PC-9 (cell line): ENCODE data around the gene GPLD1. TPM values are rescaled to one million over a fixed set of nuclear protein-coding genes. Genes with fewer than 3 reads are reported as not detected.

Experiments used
- BruUV-seq: library from RNA; stranded (reverse); fragments of 400-500 nt; replicated peaks from 2 replicates; lab custom pipeline; 2021; lab: Mats Ljungman, UMichigan
- CTCF ChIA-PET: fragments of 300-600 bp; sonication (Branson Sonifier 250); formaldehyde crosslinking; loops from one replicate; lab custom pipeline; 2022; ENCODE audit warnings: antibody characterized with exemption; lab: Charles Lee
- POLR2A ChIA-PET: fragments of 300-600 bp; sonication (Branson Sonifier 250); formaldehyde crosslinking; loops from one replicate; lab custom pipeline; 2022; ENCODE audit warnings: antibody characterized with exemption; ENCODE audit not compliant: unreplicated experiment; lab: Charles Lee
- DNase-seq, 2 experiments: peaks; one replicate each; pipeline versions ENCODE4 v3.0.0 to v3.0.0-alpha.2; 2015 to 2022; ENCODE audit warnings: mixed read lengths in 1 of 2
- H2AFZ ChIP-seq: fragments of 200-600 bp; sonication (generic); 2 replicates; pipeline ENCODE4 v1.8.1; 2017; ENCODE audit warnings: antibody characterized with exemption
- H3F3A ChIP-seq: fragments of 200-600 bp; sonication (generic); 2 replicates; pipeline ENCODE4 v1.8.1; 2017; ENCODE audit warnings: antibody characterized with exemption, mild to moderate bottlenecking, low read depth; ENCODE audit not compliant: insufficient read depth
- H3K27ac ChIP-seq: fragments of 200-600 bp; sonication (generic); 2 replicates; pipeline ENCODE4 v1.6.1; 2016; ENCODE audit warnings: mixed run types
- H3K27me3 ChIP-seq: fragments of 200-600 bp; sonication (generic); 2 replicates; pipeline ENCODE4 v1.6.1; 2016; ENCODE audit warnings: low read depth, mixed run types; ENCODE audit not compliant: insufficient read depth
- H3K36me3 ChIP-seq: fragments of 200-600 bp; sonication (generic); 2 replicates; pipeline ENCODE4 v1.6.1; 2016; ENCODE audit warnings: low read depth, mixed run types
- H3K4me1 ChIP-seq: fragments of 200-600 bp; sonication (generic); replicated peaks from 2 replicates; pipeline ENCODE4 v1.6.1; 2016; ENCODE audit warnings: mixed run types; ENCODE audit not compliant: insufficient read depth
- H3K4me2 ChIP-seq: fragments of 200-600 bp; sonication (generic); 2 replicates; pipeline ENCODE4 v1.6.1; 2017; ENCODE audit warnings: mixed run types
- H3K4me3 ChIP-seq: fragments of 200-600 bp; sonication (generic); 2 replicates; pipeline ENCODE4 v1.6.1; 2016; ENCODE audit warnings: mixed run types
- H3K79me2 ChIP-seq: fragments of 200-600 bp; sonication (generic); 2 replicates; pipeline ENCODE4 v1.6.1; 2017; ENCODE audit warnings: low read depth, mixed run types
- H3K9me2 ChIP-seq: fragments of 200-600 bp; sonication (generic); 2 replicates; pipeline ENCODE4 v1.8.1; 2017; ENCODE audit warnings: mild to moderate bottlenecking; ENCODE audit not compliant: insufficient read depth
- H3K9me3 ChIP-seq: fragments of 200-600 bp; sonication (generic); 2 replicates; pipeline ENCODE4 v1.8.1; 2016; ENCODE audit warnings: low read depth; ENCODE audit not compliant: insufficient read depth
- H4K20me1 ChIP-seq: fragments of 200-600 bp; sonication (generic); 2 replicates; pipeline ENCODE4 v1.8.1; 2017; ENCODE audit not compliant: insufficient read depth
- EZH2 ChIP-seq: fragments of 200-600 bp; sonication (generic); IDR thresholded peaks from 2 replicates; pipeline ENCODE4 v1.8.0; 2017; ENCODE audit warnings: antibody characterized with exemption, low read depth
- intact Hi-C: fragments of 100-400 bp; cut with micrococcal nuclease; formaldehyde crosslinking; loops from one replicate; pipeline ENCODE4 v1.10.0; 2022; ENCODE audit not compliant: unreplicated experiment
- total RNA-seq: library from RNA; stranded (reverse); gene quantifications from 2 replicates; pipeline ENCODE4 v1.2.3, GENCODE V29; 2021
- TF ChIP-seq, protein P1 (sequence below): fragments of 200-600 bp; sonication (generic); conservative IDR thresholded peaks from 2 replicates; pipeline ENCODE4 v1.6.1; 2017; ENCODE audit warnings: mixed run types, antibody characterized with exemption, mild to moderate bottlenecking, moderate library complexity

GPLD1 gene
- total RNA-seq, 1 experiment from 2014 or later: 2.0 TPM

DNA sequence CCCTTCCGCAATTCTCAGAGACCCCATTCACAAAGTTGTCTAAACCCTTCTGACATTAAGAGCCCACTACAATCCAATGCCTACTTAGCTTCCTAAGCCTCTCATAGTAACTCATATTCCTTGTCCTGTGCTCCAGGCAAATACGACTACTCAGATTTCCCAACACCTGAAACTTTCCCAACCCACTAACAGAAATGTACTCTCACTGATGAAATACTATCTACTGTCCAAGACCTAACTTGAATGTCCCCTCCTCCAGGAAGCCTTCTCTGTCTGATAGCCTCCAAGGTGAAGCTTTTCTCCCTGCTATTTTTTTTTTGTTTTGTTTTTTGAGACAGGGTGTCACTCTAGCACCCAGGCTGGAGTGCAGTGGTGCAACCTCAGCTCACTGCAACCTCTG, 30.4 kb downstream of the GPLD1 start:
- no peaks in the 10 kb centered on the region for H4K20me1 ChIP-seq
- no peak overlapping the region for H2AFZ ChIP-seq
- H3K4me3 ChIP-seq: no peak overlapping the region
- H3K79me2 ChIP-seq: no peaks in the 10 kb centered on the region
- no peaks in the 10 kb centered on the region for H3K27me3 ChIP-seq
- TF ChIP-seq EZH2: no peak
- TF ChIP-seq, protein P1, sequence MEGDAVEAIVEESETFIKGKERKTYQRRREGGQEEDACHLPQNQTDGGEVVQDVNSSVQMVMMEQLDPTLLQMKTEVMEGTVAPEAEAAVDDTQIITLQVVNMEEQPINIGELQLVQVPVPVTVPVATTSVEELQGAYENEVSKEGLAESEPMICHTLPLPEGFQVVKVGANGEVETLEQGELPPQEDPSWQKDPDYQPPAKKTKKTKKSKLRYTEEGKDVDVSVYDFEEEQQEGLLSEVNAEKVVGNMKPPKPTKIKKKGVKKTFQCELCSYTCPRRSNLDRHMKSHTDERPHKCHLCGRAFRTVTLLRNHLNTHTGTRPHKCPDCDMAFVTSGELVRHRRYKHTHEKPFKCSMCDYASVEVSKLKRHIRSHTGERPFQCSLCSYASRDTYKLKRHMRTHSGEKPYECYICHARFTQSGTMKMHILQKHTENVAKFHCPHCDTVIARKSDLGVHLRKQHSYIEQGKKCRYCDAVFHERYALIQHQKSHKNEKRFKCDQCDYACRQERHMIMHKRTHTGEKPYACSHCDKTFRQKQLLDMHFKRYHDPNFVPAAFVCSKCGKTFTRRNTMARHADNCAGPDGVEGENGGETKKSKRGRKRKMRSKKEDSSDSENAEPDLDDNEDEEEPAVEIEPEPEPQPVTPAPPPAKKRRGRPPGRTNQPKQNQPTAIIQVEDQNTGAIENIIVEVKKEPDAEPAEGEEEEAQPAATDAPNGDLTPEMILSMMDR: no peak
- no peaks in the 10 kb centered on the region for H3F3A ChIP-seq
- no TSS peak for BruUV-seq
- intact Hi-C loops: no loop called here
- peaks cover 11% of the 10 kb centered on the region for H3K4me1 ChIP-seq
- no peaks in the 10 kb centered on the region for H3K9me2 ChIP-seq
- H3K4me2 ChIP-seq: no peak overlapping the region
- H3K36me3 ChIP-seq: no peaks in the 10 kb centered on the region
- H3K27ac ChIP-seq: no peak overlapping the region
- peak in 1 of 2 experiments; percentile 43 for DNase-seq
- ChIA-PET POLR2A (no interaction called here), CTCF (no interaction called here)
- H3K9me3 ChIP-seq: no peaks in the 10 kb centered on the region

DNA sequence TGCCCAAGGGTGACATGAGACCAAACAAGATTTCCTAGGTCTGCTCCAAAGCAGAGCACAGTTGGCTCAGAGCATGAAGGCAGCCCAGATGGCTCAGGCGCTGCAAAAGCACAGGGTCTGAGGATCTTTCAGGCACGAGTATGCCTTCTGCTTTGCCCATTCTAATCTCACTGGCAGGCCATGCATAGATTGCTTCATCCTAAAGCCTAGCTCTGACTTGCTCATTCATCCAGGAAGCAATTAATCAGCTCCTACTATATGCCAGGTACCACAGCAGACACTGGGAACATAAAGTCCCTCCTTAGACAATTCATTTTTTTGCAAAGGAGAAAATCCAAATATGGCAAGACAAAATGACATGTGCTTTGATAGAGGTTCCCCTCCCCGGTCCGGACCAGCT, 31.2 kb downstream of the GPLD1 start:
- Histone ChIP-seq H3K36me3 (no peaks in the 10 kb centered on the region), H3K9me2 (no peaks in the 10 kb centered on the region), H3K27ac (no peak overlapping the region), H3K27me3 (no peaks in the 10 kb centered on the region), H2AFZ (no peak overlapping the region), H3F3A (no peaks in the 10 kb centered on the region), H3K4me3 (no peak overlapping the region), H3K9me3 (no peaks in the 10 kb centered on the region), H3K4me2 (no peak overlapping the region), H3K4me1 (peaks cover 11% of the 10 kb centered on the region), H4K20me1 (no peaks in the 10 kb centered on the region), H3K79me2 (no peaks in the 10 kb centered on the region)
- DNase-seq: no peak
- TF ChIP-seq, protein P1: no peak
- no peak for TF ChIP-seq EZH2
- POLR2A ChIA-PET: no interaction called here
- CTCF ChIA-PET: no interaction called here
- no TSS peak for BruUV-seq
- intact Hi-C loops: no loop called here

DNA sequence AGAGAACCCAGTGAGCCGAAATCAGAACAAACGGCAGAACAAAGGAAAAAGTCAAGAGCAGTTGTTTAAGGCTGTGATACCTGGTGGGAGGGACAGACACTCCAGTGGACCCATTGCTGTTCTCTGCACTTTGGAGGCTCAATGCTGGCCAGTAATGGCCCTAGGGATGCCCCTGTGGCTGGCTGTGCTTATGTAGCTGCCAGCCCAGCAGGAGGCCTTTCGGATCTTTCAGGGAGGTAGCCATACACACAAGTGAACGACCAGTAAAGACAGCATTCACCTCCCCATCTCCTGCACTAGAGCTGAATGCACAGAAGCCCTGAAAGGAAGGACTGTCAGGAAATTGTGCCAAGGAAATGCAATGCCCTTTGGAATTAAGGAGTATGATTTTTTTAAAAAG, 34.3 kb downstream of the GPLD1 start:
- no peaks in the 10 kb centered on the region for H3K9me3 ChIP-seq
- H3K4me3 ChIP-seq: no peak overlapping the region
- no peaks in the 10 kb centered on the region for H3K9me2 ChIP-seq
- H3K4me2 ChIP-seq: no peak overlapping the region
- intact Hi-C loops: no loop called here
- DNase-seq: no peak
- H3F3A ChIP-seq: peaks cover 17% of the 10 kb centered on the region; the same call in 1 of the 2 replicates
- no peaks in the 10 kb centered on the region for H3K79me2 ChIP-seq
- H3K4me1 ChIP-seq: peaks cover 29% of the 10 kb centered on the region
- H3K36me3 ChIP-seq: no peaks in the 10 kb centered on the region
- no TSS peak for BruUV-seq
- ChIA-PET POLR2A (no interaction called here), CTCF (no interaction called here)
- no peaks in the 10 kb centered on the region for H3K27me3 ChIP-seq
- H2AFZ ChIP-seq: no peak overlapping the region
- no peak overlapping the region for H3K27ac ChIP-seq
- TF ChIP-seq, protein P1: no peak
- no peak for TF ChIP-seq EZH2
- no peaks in the 10 kb centered on the region for H4K20me1 ChIP-seq
